Measurements from ENCODE around the gene TRAF3IP1.

GRCh38 chr2:238322001-238322411, 1.7 kb downstream of the TRAF3IP1 start:
- TF ChIP-seq CTCF (IDR thresholded peaks at IDR 0.05) = no peak
- TF ChIP-seq POLR2A (IDR thresholded peaks at IDR 0.05) = no peak
